Measurements from ENCODE around the gene ENTR1.

DNA sequence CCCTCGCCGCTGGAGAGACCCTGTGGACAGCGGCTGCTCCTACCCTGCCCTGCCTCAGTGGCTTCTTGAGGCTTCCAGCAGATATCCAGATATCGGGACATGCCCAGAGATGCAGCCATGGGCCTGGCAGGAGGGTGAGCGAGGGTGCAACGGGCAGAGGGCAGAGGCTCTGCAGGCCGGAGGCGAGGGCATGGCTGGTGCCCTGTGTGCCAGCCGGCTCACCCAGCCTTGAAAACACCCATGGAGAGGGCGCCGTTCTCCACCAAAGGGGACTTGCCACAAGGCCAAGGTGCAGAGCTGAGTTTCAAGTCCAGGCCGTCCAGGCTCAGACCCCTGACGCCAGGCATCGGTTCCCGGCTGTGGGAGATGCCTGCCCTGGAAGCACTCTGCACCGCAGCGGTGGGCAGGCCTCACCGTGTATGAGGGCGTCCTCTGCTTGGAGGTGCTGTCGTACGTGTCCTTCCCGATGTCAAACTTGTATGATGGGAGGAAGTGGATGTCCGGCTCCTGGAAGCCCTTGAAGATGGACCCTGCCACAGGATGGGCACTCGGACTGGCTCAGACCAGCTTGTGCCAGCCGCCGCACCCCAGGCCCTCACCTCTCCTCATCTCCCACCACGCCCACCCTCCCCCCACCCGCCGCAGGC is 20.3 kb upstream of the ENTR1 start:
- TF ChIP-seq EP300 (IDR thresholded peaks at IDR 0.05; ENCODE audit: borderline replicate concordance): no peak
- TF ChIP-seq, protein P1, sequence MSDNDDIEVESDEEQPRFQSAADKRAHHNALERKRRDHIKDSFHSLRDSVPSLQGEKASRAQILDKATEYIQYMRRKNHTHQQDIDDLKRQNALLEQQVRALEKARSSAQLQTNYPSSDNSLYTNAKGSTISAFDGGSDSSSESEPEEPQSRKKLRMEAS (IDR thresholded peaks at IDR 0.05): no peak
- no peak for TF ChIP-seq TEAD4 (IDR thresholded peaks at IDR 0.05)
- TF ChIP-seq, protein P2, sequence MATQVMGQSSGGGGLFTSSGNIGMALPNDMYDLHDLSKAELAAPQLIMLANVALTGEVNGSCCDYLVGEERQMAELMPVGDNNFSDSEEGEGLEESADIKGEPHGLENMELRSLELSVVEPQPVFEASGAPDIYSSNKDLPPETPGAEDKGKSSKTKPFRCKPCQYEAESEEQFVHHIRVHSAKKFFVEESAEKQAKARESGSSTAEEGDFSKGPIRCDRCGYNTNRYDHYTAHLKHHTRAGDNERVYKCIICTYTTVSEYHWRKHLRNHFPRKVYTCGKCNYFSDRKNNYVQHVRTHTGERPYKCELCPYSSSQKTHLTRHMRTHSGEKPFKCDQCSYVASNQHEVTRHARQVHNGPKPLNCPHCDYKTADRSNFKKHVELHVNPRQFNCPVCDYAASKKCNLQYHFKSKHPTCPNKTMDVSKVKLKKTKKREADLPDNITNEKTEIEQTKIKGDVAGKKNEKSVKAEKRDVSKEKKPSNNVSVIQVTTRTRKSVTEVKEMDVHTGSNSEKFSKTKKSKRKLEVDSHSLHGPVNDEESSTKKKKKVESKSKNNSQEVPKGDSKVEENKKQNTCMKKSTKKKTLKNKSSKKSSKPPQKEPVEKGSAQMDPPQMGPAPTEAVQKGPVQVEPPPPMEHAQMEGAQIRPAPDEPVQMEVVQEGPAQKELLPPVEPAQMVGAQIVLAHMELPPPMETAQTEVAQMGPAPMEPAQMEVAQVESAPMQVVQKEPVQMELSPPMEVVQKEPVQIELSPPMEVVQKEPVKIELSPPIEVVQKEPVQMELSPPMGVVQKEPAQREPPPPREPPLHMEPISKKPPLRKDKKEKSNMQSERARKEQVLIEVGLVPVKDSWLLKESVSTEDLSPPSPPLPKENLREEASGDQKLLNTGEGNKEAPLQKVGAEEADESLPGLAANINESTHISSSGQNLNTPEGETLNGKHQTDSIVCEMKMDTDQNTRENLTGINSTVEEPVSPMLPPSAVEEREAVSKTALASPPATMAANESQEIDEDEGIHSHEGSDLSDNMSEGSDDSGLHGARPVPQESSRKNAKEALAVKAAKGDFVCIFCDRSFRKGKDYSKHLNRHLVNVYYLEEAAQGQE (IDR thresholded peaks at IDR 0.05; ENCODE audit: low read depth): no peak

All from Ishikawa (cell line).